Rectal smooth muscle tissue (tissue), 1 donor: Measurements from ENCODE around the gene LATS2.
"Not testable (repeated sequence)": the region's sequence is repeated elsewhere in the genome, so short reads cannot be mapped to it uniquely, and the experiment has no call there.

Source experiments
- H3K27ac ChIP-seq: one replicate; pipeline ENCODE4 v1.7.0; 2013; ENCODE audit warnings: low read depth, low read length, inconsistent platforms
- H3K27me3 ChIP-seq: one replicate; pipeline ENCODE4 v1.7.0; 2013; ENCODE audit warnings: low read length; ENCODE audit not compliant: control insufficient read depth, insufficient read depth
- H3K36me3 ChIP-seq: one replicate; pipeline ENCODE4 v1.7.0; 2013; ENCODE audit warnings: low read length; ENCODE audit not compliant: control insufficient read depth, insufficient read depth
- H3K4me1 ChIP-seq: one replicate; pipeline ENCODE4 v1.7.0; 2013; ENCODE audit warnings: low read length; ENCODE audit not compliant: control insufficient read depth, insufficient read depth
- H3K4me3 ChIP-seq: one replicate; pipeline ENCODE4 v1.7.0; 2013; ENCODE audit warnings: low read length
- H3K9ac ChIP-seq: one replicate; pipeline ENCODE4 v1.7.0; 2013; ENCODE audit warnings: low read length

Gene LATS2

DNA sequence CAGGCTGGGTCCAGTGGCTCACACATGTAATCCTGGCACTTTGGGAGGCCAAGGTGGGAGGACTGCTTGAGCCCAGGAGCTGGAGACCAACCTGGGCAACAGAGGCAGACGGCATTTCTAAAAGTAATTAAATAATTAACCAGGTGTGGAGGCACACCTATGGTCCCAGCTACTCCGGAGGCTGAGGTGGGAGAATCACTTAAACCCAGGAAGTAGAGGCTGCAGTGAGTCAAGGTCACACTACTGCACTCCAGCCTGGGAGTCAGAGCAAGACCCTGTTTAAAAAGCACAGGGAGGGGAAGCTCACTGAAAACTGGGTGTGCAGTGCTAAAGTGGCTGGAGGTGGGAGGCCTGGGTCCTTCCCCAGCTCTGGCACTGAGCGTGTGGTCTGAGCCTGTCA is 9.7 kb downstream of the LATS2 start:
- no peak overlapping the region for H3K27ac ChIP-seq
- no peaks in the 10 kb centered on the region for H3K27me3 ChIP-seq
- no peak overlapping the region for H3K4me3 ChIP-seq
- no peaks in the 10 kb centered on the region for H3K36me3 ChIP-seq
- peaks cover 25% of the 10 kb centered on the region for H3K4me1 ChIP-seq
- H3K9ac ChIP-seq: no peak overlapping the region

GRCh38 chr13:21050288-21051197 is 10.8 kb downstream of the LATS2 start:
- H3K27ac ChIP-seq: no peak overlapping the region
- H3K36me3 ChIP-seq: no peaks in the 10 kb centered on the region
- H3K27me3 ChIP-seq: no peaks in the 10 kb centered on the region
- no peak overlapping the region for H3K4me3 ChIP-seq
- H3K4me1 ChIP-seq: peaks cover 23% of the 10 kb centered on the region
- H3K9ac ChIP-seq: no peak overlapping the region

GRCh38 chr13:21049731-21050130 is 11.7 kb downstream of the LATS2 start:
- H3K4me1 ChIP-seq: peaks cover 22% of the 10 kb centered on the region
- H3K36me3 ChIP-seq, H3K4me3 ChIP-seq, H3K9ac ChIP-seq, H3K27ac ChIP-seq, H3K27me3 ChIP-seq: not testable (repeated sequence)

DNA sequence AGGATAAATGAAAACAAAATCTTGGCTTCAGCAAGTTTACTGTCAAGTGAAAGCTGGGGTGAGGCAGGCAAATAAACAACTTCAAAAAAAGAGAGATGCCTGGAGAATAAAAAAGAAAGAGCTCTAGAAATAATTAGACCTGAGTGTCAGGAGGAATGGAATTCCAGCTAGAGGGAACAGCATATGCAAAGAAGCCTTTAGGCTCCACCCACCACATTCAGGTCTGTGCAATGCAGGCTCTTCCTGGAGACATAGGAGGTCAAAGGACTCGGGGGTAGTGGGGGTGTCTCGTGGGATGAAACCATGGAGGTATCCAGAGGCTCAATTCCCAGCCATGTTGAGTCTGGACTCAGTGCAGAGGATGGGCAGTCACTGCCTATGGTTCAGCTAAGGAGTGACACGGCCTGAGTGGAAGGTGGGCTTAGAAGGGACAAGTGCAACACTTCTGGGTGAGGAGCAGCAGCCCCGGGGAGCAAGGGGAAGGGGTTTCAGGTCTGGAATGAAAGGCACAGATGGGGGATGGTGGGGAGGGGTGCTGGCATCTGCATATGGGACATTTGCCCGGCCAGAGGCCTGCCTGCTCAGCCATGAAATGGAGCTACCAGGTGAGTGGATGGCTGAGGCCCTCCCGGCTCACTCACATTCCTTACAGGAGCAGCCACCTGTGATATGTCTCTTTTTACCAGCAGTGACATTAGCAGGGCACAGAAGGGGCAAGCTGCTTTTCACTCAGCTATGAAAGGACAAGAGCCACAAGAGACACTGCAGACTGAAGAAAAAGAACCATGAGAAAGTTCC is 12.3 kb downstream of the LATS2 start:
- no peak overlapping the region for H3K4me3 ChIP-seq
- H3K27ac ChIP-seq: no peak overlapping the region
- H3K36me3 ChIP-seq: no peaks in the 10 kb centered on the region
- H3K9ac ChIP-seq: no peak overlapping the region
- H3K27me3 ChIP-seq: no peaks in the 10 kb centered on the region
- H3K4me1 ChIP-seq: peaks cover 24% of the 10 kb centered on the region

GRCh38 chr13:21047591-21048282 is 13.6 kb downstream of the LATS2 start:
- Histone ChIP-seq H3K36me3 (no peaks in the 10 kb centered on the region), H3K27me3 (no peaks in the 10 kb centered on the region), H3K4me1 (peaks cover 30% of the 10 kb centered on the region), H3K4me3 (no peak overlapping the region), H3K9ac (no peak overlapping the region), H3K27ac (no peak overlapping the region)

DNA sequence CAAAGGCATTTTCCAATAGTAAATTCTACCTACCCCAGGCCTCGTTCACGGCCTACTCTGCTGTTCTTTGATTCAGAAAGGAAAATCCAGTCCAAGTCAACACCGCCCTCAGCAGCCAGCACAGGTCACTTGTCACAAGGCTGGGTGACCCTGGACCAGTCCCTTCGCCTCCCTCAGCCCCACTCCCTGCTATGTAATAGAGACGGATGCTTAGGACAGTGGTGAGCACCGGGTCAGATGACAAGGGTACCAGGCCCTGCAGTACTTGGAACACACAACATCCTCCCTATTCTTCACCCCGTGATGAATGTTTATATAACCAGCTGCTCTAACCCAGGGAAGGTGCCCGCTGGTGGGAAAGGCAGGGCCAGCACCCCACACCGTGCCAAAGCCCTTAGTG is 14.3 kb downstream of the LATS2 start:
- H3K27ac ChIP-seq: no peak overlapping the region
- no peak overlapping the region for H3K9ac ChIP-seq
- H3K4me1 ChIP-seq: peaks cover 30% of the 10 kb centered on the region
- no peak overlapping the region for H3K4me3 ChIP-seq
- H3K27me3 ChIP-seq: no peaks in the 10 kb centered on the region
- no peaks in the 10 kb centered on the region for H3K36me3 ChIP-seq

DNA sequence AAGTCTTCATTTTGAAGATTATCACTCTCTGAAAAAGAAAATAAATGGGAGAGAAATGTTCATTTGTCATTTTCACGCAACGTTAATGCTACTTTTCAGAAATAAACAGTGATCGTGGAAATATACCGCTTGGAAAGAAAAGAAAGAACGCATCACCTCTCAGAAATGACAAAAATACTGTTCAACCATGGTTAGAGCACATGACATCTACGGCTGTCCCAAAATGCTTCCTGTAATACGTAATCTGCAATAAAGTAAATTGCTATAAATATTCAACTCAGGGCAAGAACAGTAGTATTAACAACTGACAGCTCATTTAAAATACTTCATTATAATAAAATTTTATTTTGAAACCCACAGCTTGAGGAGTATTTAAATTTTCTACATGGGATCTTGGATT is 15.2 kb downstream of the LATS2 start:
- Histone ChIP-seq H3K9ac (no peak overlapping the region), H3K4me3 (no peak overlapping the region), H3K4me1 (peaks cover 30% of the 10 kb centered on the region), H3K27me3 (no peaks in the 10 kb centered on the region), H3K27ac (peak overlapping the region; percentile 25), H3K36me3 (no peaks in the 10 kb centered on the region)

DNA sequence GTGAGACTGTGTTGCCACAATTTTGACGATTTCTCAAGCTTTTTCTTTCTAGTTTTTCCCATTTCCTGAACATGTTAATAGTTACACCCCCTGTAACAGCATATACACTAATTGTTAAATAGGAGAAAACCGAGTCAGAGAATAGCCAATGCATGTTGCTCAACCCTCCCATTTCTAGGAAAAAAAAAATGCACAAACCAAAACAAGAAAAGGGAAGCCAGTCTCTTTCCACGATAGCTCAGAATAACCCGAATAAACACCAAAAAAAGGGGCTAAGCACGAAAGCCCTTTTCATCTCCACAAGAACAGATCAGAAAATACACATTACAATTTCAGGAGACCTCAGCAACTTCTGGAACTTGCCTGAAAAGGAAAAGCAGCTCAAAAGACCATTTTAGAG is 16.3 kb downstream of the LATS2 start:
- H3K4me3 ChIP-seq: no peak overlapping the region
- peaks cover 30% of the 10 kb centered on the region for H3K4me1 ChIP-seq
- no peaks in the 10 kb centered on the region for H3K27me3 ChIP-seq
- no peak overlapping the region for H3K9ac ChIP-seq
- H3K36me3 ChIP-seq: no peaks in the 10 kb centered on the region
- peak overlapping the region; percentile 51 for H3K27ac ChIP-seq

DNA sequence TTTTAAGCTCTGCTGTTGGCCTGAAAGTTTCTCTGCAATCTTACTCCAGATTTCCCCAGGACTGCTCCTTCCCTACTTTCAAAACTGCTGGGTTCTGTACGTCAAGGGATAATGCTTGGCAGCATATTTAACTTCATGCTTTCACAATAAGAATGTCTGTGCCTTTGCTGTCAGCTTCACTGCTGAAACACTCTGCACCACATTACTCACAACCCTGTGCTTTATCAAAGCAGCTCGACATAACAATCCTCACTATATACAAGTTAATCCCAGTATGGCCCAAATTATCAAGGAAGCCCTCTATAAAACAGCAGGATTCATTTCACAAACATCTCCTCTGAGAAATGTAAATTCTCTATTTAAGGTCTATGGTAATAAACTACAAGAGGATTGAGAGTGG is 17.5 kb downstream of the LATS2 start:
- H3K27me3 ChIP-seq: no peaks in the 10 kb centered on the region
- no peak overlapping the region for H3K9ac ChIP-seq
- H3K36me3 ChIP-seq: no peaks in the 10 kb centered on the region
- H3K4me3 ChIP-seq: no peak overlapping the region
- H3K4me1 ChIP-seq: peaks cover 30% of the 10 kb centered on the region
- peak overlapping the region; percentile 60 for H3K27ac ChIP-seq

DNA sequence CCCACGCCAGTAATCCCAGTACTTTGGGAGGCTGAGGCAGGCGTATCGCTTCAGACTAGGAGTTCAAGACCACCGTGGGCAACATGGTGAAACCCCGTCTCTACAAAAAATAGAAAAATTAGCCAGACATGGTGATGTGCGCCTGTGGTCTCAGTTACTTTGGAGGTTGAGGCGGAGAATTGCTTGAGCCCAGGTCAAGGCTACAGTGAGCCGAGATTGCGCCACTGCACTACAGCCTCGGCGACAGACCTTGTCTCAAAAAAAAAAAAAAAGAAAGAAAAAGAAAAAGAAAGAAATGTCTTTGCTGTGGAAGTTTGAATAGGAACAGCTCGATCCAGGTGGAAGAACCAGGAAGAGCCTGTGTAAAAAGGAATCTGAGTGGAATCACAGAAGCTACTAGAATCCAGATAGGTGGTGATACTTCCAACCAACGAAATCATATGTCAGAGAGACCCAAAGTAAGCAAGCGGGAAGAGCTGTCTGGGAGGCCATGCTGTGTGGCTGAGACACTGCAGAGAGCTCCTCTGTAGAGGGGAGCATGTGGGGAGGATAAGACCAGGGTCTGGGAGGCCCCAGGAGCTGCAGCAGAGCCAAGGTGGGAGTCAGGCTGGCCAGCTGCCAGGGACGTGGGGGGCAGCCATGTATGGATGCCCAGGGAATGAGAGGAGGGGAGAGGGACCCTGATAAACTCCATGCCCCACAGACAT is 21.1 kb downstream of the LATS2 start:
- H3K4me1 ChIP-seq: peaks cover 18% of the 10 kb centered on the region
- no peak overlapping the region for H3K9ac ChIP-seq
- no peaks in the 10 kb centered on the region for H3K36me3 ChIP-seq
- no peaks in the 10 kb centered on the region for H3K27me3 ChIP-seq
- H3K4me3 ChIP-seq: no peak overlapping the region
- no peak overlapping the region for H3K27ac ChIP-seq

DNA sequence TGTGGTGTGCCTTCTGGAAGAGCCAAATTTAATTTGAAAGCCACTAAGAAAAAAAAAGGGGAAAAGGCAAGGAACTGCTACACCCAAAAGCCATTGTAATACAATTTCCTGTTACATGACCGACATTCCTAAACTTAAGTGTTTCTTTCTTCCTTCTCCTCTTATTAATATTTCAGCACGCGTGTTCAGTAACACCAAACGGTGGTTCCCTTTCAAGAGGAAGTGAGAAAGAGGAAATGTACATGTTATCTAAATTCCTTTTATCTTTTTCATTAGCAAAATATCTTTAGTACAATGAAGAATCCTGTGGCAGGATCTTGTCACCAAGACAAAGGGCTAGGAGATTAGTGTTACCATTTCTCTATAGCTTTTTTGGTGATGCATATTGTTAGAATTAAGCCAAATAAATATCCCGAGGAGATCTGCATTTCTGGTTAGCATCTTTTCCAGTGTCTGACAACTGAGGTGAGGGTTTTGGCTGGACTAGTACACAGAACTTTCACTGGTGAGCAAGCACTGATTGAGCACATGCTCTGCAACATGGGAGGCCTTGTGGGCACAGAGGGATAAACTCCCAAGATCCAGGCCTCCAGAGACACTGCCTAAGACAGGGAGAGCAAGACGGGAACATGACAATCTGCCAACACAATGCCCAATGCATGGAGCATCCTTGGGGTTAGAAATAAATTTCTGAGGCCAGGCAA is 22.1 kb downstream of the LATS2 start:
- Histone ChIP-seq H3K4me3 (no peak overlapping the region), H3K9ac (no peak overlapping the region), H3K36me3 (no peaks in the 10 kb centered on the region), H3K27me3 (no peaks in the 10 kb centered on the region), H3K4me1 (peaks cover 15% of the 10 kb centered on the region), H3K27ac (peak overlapping the region; percentile 11)
